HG03342 (cell line): ENCODE results near the gene WNT9B.

Experiments
- ATAC-seq: cut with Tn5 transposase; IDR thresholded peaks from one replicate; pipeline ENCODE4 v1.9.1; 2021; ENCODE audit warnings: mild to moderate bottlenecking, moderate library complexity; ENCODE audit not compliant: unreplicated experiment

WNT9B gene

DNA sequence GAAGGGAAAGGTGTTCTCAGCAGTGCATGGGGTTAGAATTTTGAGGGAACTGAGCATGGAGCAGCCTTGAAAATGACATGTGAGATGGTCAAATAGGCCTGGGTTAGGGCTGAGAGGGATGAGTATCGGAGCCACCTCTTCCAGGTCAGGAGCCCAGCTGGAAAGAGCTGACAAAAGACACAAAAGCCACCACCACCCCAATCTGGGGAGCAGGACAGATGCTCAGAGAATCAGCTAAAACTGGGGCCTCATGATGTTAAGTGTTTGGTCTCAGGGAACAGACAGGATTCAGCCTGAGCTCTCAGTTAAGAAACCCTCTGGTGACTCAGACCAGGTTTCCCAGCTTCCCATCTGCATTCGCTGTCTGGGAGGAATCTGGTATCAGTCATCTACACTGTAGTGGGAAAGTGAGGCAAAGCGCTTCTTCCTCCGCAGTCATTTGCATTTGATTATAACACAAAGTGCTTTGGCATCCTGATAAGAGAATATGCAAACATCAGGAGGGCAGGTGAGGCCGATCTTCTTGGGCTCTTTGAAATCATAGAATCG lies 2.6 kb downstream of the WNT9B start:
- no peak for ATAC-seq

DNA sequence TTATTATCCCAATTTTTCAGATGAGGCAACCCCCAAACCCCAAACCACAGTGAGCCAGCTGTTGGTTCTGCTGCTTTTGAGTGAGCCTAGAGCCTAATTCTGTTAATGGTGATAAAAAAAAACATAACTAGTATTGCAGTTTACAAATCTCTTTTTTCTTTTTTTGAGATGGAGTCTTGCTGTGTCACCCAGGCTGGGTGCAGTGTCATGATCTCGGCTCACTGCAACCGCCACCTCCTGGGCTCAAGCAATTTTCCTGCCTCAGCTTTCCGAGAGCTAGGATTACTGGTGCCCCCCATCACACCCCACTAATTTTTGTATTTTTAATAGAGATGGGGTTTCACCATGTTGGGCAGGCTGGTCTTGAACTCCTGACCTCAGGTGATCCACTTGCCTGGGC lies 3.1 kb downstream of the WNT9B start:
- ATAC-seq = no peak

DNA sequence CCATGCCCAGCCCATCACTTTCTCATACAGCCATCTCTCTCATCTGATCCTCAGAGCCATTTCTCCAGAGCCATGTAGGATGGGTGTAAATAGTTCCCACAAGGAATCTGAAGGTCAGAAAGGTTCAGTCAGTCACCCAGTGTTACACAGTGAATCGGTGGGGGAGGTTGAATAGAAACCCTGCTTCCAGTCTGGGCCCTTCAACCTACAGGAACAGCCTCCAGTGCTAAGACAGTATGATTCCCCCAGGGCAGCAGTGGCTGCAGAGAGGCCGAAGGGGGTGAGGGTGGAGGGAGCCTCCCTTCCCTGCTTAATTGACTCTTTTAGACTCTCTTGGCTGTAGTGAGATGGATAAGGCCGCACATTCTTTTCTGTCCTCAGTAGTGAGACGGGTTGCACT lies 3.6 kb downstream of the WNT9B start:
- no peak for ATAC-seq

DNA sequence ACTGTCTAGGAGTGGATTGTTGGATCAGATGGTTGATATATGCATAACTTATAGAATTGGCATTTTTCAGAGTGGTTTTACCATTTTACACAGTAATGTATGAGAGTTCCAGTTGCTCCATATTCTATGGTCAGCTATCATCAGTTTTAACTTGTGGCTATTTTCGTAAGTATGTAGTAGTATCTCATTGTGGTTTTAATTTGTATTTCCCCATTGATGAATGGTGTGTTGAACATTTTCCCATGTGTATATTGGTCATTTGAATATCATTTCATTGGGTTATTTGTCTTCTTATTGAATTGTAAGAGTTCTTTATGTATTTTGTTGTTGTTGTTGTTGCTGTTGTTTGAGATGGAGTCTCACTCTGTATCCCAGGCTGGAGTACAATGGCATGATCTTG lies 6.2 kb downstream of the WNT9B start:
- ATAC-seq = no peak

DNA sequence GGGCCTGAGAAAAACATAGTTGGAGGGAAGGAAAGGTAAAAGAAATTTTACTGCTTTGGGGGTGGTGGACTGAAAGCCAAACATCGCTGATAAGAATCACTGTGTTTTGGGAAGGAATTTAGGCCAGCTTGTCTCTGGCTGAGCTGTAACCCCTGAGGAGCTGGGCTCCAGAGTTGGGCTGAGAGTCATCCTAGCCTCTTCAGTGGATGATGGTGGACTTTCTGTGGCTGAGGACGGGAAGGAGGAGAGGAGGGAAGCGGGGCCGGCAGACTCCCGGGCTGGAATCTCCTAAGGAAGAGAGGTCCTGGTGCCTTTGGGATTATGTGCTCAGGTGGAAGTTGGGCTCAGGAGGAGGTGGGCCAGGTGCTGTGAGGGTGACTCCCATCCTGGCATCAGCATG lies 8.6 kb downstream of the WNT9B start:
- no peak for ATAC-seq

DNA sequence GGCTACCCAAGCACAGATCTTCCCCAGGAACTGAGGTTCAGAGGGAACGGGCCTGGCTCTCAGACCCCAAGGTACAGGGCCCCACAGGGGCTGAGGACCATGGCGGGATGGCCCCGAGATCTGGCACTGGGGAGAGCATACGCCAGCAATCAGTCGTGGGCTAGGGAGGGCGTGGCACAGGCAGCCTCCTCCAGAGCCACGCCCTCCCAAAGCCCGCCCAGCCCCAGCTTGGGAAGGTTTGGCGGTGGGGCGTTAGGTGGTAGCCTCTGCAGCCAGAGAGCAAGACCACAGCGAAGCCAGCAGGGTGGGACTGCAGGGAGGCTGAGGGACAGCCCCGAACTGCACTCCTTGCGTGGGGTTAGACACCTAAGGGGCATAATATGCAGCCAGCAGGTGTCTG lies 11.6 kb downstream of the WNT9B start:
- no peak for ATAC-seq

DNA sequence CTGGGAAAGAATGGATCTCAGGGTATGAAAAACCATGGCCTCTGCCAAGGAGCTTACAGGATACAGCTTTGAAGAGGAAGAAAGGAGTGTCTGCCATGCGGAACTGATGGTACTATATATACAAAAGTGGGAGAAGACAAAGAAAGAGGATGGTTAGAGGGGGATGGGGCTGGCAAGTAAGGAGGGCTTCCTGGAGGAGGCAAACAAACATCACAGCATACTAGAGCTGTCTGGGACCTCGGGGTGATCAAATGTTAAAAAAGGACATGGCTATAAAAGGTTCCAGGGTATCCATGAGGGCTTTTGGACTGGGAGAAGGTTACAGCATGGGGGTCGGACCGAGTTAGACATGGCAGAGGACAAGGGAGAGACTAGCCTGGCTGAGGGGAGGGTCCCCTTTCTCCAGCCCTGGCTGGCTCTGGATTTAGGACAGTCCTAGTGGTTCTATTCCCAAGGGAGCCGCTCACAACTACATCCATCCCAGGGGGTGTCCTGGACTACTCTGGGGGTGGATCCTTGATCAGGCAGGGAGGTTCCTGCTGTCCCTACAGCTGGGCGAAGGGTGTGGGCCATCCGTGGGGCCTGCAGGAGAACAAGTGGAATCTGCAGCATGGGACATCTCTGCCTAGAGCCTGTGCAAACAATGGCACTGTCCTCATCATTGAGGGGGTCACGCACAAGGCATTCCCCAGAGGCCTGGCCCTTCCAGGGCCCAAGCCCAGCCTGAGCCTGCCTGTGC lies 12.2 kb downstream of the WNT9B start:
- ATAC-seq = no peak

DNA sequence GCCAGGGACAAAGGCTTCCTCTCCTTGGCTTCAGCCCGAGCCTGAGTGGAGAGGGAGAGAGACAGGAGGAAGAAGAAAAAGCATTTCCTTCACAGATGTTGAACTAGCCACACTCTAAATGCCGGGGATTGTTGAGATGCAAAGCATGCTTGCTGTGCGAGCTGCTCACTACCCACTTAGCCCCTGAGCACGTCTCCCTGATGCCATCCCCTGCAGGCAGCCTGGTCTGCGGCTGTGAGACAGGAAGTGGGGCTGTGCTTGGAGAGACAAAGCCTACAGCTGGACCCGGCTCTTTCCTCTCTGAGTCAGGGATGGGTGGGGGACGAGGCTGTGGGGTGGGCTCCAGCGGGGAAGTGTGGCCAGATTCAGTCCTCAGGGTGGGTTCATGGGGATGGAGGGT lies 13.7 kb downstream of the WNT9B start:
- ATAC-seq = no peak

DNA sequence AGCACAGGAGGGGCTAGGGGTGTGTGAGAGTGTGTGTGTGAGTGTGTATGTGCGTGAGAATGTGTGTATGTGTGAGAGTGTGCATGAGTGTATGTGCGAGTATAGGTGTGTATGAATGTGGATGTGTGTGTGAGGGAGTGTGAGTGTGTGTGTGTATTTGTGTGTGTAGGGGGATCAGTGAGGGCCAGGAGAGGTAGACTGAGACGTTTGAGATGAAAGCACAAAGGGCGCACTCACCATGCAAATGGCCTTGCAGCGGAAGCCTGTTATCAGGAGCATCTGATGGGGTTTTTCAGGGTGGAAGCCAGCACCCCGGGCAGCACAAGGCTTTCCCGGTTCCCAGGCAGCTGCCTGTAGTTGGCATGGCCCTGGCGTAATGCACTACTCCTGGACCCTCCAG lies 14.9 kb downstream of the WNT9B start:
- ATAC-seq = no peak

DNA sequence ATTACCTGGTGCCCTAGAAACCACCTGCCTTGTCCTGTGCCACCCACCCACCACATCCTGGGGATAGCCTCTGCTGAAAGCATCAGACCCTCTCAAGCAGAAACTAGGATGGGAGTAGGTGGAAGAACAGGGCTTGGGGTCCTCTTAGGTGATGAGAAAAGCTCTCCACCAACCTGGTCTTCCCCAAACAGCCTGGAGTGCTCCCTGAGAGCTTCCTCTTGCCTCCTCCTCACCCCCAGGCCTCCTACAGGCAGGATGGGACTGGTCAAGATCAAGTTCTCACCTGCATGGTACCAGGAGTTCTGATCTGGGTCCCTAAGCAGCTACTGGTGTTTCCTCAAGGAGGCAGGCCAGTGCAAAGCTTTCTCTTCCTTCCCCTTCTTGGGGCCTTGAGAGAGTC lies 15.4 kb downstream of the WNT9B start:
- no peak for ATAC-seq

DNA sequence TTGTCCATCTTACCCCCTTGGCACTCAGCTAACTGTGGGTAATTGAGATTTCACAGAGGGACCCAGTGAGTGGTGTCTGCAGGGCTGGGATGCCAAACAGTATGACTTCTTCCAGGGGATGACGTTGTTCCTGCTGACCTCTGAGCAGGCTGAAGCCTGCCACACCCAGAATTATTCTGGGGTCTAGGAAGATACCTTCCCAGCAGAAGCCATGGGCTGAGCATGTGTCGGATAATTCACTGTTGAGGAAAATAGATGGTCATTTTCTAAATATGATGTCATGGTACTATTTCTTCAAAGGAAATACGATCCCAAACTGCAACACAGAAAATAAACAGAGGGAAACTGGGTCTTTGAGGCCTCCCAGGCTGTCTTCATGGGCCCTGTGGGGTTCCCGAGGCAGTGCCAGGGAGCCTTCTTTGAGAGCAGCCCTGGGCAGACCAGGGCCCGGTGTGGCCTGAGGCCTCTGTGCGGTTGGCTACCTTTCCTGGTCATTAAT lies 17.4 kb downstream of the WNT9B start:
- no peak for ATAC-seq

DNA sequence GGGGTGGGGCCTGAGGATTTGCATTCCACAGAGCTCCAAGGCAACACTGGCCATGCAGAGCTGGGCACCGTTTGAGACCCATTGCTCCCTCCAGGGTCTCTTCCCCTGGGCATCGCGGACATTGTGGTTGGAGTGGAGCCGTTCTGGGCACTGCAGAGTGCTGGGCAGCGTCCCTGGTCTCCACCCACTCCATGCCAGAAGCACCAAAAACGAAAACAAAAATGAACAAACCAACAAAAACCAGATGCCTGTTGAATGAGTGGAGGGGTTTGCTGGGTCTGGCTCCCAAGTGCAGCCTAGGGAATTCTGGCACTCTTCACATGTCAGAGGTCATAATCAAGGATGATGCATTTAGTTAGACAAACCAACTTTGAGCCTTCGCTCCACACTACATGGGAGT lies 17.9 kb downstream of the WNT9B start:
- no peak for ATAC-seq

DNA sequence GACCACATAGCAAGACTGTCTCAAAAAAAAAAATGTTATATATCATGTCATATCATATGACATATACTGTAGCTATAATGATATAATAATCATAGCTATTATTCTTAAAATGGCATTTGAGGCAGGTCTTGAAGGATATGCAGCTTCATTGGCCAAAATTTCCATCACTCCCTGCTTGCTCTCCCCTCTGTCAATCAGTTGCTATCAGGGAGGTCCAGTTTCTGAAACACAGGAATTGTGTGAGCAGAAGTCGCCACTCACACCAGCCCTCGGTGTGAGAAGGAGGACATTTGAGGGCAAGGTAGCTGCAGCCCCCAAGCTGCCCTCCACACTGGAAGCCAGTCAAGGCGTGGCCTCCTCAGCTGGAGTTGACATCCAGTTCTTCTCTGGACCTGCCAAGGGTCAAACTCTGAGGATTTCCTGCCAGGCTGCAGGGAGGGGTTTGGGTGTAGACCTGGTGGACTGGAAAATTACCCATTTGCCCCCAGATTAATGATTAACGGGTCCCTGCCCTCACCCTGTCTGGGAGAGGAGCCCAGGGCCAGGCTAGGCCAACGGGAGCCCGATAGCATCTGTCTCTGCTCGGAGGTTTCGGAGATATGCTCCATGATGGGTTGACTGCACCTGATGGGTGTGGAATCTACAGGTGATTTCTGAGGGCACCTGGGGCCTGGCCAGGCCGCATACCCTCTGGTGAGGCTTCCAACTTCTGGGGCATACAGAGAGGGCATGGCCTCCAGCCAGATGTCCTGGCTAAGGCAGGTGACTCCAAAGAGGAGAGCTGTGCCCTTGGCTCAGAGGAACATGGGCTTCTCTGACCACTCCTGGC lies 18.8 kb downstream of the WNT9B start:
- no peak for ATAC-seq

DNA sequence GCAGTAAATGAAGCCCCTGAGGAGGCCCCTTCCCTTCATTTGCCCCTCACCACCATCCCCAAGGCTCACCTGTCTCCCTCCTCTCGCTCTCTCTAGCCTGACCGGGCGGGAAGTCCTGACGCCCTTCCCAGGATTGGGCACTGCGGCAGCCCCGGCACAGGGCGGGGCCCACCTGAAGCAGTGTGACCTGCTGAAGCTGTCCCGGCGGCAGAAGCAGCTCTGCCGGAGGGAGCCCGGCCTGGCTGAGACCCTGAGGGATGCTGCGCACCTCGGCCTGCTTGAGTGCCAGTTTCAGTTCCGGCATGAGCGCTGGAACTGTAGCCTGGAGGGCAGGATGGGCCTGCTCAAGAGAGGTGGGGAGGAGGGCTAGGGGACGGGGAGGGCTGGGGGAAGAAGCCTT lies 21.0 kb downstream of the WNT9B start:
- no peak for ATAC-seq

DNA sequence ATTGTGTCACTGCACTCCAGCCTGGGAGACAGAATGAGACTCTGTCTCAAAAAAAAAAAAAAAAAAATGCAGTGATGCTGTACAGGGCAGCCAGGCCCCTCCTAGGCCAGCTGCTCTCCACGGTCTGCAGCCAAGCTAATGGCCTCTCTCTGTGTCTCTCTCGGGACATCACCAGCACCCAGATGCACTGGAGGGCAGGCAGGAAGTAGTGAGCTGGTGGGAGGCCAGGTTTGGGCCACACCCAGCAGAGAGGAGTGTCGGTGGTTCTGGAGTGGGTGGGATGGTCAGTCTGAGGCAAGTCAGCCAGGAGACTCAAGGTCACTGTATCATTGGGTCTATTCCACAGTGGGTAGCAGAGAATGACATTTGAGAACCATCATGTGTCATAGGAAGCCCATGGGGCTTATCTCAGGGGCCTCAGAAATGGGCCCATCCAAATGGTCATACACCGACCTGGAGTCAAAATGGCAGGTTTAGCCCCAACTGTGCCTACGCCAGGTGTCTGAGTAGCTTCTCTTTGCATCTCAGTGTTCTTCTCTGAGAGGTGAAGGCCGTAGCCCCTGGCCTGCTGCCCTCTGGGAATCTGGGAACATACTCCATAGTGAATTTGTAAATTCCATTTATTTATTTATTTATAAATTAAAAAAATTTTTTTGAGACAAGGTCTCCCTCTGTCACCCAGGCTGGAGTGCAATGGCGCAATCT lies 22.7 kb downstream of the WNT9B start:
- no peak for ATAC-seq

DNA sequence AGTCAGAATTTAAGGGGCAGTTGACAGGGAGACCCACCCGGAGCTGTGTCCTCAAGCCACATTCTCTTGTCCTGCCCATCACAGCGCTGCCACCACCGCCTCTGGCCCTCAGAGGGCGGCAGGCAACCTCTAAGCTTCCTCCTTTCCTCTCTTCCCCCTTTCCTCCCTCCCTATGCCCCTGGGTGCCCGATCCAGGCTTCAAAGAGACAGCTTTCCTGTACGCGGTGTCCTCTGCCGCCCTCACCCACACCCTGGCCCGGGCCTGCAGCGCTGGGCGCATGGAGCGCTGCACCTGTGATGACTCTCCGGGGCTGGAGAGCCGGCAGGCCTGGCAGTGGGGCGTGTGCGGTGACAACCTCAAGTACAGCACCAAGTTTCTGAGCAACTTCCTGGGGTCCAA lies 23.5 kb downstream of the WNT9B start:
- no peak for ATAC-seq

DNA sequence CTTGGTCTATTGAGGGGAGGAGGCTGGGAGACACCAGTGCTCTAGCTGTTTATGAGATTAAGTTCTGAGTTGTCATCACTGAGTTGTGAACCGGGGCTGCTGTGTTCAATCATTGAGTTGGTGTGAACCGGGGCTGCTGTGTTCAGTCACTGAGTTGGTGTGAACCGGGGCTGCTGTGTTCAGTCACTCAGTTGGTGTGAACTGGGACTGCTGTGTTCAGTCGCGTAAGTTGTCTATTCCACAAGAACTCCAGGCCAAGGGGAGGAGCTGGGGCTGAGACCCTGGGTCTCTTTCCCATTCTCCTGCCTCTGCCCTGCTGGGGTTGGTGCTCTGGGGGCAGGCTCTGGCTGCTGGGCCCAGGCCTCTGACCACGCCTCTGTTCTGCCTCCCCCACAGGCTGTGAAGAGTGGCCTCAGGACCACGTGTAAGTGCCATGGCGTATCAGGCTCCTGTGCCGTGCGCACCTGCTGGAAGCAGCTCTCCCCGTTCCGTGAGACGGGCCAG lies 24.5 kb downstream of the WNT9B start:
- no peak for ATAC-seq

DNA sequence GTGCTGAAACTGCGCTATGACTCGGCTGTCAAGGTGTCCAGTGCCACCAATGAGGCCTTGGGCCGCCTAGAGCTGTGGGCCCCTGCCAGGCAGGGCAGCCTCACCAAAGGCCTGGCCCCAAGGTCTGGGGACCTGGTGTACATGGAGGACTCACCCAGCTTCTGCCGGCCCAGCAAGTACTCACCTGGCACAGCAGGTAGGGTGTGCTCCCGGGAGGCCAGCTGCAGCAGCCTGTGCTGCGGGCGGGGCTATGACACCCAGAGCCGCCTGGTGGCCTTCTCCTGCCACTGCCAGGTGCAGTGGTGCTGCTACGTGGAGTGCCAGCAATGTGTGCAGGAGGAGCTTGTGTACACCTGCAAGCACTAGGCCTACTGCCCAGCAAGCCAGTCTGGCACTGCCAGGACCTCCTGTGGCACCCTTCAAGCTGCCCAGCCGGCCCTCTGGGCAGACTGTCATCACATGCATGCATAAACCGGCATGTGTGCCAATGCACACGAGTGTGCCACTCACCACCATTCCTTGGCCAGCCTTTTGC lies 25.0 kb downstream of the WNT9B start:
- no peak for ATAC-seq

DNA sequence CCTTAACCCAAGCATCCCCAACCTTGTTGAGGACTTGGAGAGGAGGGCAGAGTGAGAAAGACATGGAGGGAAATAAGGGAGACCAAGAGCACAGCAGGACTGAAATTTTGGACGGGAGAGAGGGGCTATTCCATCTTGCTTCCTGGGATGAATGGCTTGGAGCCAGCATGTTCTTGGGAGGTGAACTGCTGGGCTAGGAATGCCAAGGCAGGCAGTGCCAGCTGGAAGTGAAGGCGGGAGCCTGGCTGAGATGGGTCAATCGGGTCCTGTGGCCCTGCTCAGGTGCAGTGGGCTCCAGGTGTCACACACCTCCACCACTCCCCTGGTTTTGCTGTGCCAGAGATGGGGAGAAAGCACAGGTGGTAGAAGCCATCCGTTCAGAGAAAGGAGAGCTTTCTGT lies 25.5 kb downstream of the WNT9B start:
- no peak for ATAC-seq

DNA sequence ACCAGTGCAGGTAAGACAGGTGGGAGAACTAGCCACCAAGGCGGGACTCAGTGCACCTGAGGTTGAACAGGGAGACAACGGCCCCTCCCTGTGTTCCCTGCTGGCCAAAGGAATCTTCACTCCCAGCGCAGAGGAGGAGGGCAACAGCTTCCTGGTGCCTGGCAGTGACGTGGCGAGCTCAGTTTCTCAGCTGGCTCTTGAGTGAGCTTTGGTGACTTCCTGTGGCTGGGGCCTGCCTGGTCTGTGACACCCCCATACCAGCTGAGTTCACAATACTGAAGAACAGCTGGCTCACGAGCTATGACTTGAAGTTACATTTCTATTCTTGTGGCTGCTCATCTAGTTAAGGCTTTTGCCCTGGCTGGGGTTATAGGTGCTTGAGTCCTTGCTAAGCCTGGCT lies 26.1 kb downstream of the WNT9B start:
- no peak for ATAC-seq

DNA sequence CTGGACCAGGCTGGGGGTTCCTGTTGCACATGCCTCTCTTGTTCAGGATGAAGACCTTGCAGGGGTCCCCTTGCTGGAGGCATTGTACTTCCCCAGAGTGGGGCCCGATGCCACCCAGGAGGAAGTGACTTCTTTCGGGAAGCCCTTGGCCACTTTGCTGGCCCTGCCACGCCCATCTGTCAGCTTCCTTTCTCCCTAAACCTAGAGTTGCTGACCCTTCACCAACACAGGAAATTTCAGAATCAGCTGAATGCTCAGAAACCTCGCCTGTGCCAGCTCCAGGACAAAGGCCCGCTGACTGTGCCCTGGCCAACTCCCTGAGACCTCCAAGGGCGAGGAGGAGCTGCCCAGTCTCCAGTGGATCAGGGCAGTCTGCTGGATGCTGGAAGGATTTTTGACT lies 26.7 kb downstream of the WNT9B start:
- ATAC-seq = no peak
